GM12872 (cell line): ENCODE measurements around the gene CDKAL1.

Experiments
- CTCF ChIP-seq: IDR thresholded peaks from 3 replicates; pipeline ENCODE4 v1.5.1; 2011; ENCODE audit warnings: low read depth, mild to moderate bottlenecking, low read length, moderate library complexity; ENCODE audit not compliant: insufficient read depth

The CDKAL1 gene

GRCh38 chr6:21190701-21191100 lies 656.4 kb downstream of the CDKAL1 start:
- TF ChIP-seq CTCF, result no peak

- no peak for TF ChIP-seq CTCF
Observed at GRCh38 chr6:21193790-21194475, 659.7 kb downstream of the CDKAL1 start.

GRCh38 chr6:21198032-21198640 lies 663.9 kb downstream of the CDKAL1 start:
- TF ChIP-seq CTCF, result no peak

- no peak for TF ChIP-seq CTCF
Observed at GRCh38 chr6:21199262-21199661, 665.0 kb downstream of the CDKAL1 start.

- no peak for TF ChIP-seq CTCF
Observed at GRCh38 chr6:21200134-21200870, 666.0 kb downstream of the CDKAL1 start.

- no peak for TF ChIP-seq CTCF
Observed at GRCh38 chr6:21201187-21201586, 666.9 kb downstream of the CDKAL1 start.

GRCh38 chr6:21201637-21202350 lies 667.5 kb downstream of the CDKAL1 start:
- no peak for TF ChIP-seq CTCF
